ENCODE data around the gene GRIP1. TPM values are rescaled to one million over a fixed set of nuclear protein-coding genes. Genes with fewer than 3 reads are reported as not detected.

The GRIP1 gene
- polyA plus RNA-seq, 4 donors: 20.0 to 31.7 (median 21.5) TPM

DNA sequence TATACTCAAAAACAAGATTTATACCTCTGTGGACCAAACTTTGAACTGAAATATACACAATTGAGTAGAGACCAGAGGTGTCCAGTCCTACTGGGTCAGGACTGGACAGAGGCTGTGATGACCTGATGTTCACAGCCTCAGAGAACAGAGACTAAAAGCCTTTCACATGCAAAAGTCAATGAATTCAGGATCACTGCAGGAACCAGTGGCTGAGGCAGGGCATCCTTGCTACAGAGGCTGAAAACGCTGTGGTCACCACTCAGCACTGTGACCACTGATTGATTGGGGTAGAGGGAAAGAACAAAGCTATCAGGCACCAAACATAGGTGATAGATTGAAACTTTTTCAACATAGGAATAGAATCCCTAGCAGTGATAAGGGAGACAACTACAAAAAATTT, 25.1 kb downstream of the GRIP1 start:
- DNase-seq (ENCODE audit: low read depth in 4 of 4, low spot score in 3 of 4): no peak

DNA sequence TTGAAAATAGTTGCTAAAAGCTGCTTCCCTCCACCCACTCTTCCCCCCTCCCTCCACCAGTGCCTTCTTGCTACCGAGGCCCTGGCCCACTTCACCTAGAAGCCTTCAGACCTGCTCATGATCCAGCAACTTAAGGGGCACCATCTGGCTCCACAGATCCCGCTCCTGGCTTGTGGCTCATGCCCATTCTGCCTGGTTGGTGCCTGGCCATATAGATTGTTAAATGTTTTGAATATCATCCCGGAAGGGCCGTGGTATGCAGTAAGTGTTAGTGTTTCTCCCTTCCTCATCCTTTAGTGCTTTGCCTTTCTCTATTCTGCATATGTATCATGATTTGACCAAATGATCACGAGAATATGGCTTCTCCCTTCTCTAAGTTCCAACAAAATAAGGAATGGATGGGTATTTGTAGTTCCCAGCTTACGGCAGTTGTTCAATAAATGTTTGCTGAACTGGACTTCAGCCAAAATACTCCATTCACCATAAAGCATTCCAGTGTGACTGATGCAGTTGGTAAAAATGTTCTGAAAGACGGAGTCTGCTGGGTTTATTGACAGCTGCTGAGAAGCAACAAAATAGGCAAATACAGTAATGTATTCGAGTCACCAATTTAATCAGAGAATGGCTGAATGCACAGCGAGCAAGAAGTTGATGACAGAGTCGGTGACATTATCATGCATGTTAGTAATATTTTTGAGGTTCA, 30.7 kb downstream of the GRIP1 start:
- no peak for DNase-seq (ENCODE audit: low read depth in 4 of 4, low spot score in 3 of 4)

DNA sequence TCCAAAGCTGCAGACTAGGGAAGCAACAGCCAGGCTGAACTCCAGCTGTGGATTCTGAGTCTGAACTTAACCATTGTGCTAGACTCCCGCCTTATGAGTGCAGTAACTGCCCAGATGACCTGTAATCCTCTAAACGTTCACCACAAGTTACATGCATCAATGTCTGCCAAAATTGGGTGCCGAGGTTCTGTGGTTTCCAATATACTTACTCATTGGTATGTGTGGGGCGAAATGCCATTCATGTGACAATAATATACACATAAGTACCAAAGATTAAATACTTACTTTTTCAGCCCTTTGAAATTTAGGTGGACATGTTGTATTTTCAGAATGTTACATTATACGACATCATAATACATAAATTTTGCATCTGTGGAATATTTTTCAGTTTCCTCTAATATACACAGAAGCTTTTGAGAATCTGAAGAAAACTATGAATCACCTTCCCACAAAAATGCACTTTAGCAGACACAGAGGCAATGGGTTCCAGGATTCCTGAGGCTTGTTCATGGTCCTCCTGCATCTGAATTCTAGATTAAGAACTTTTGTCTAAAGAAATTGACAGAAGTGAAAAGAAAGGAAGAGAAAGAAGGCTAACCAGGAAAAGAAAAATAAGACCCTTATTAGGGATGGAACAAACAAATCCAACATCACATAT, 31.7 kb downstream of the GRIP1 start:
- no peak for DNase-seq (ENCODE audit: low read depth in 4 of 4, low spot score in 3 of 4)

DNA sequence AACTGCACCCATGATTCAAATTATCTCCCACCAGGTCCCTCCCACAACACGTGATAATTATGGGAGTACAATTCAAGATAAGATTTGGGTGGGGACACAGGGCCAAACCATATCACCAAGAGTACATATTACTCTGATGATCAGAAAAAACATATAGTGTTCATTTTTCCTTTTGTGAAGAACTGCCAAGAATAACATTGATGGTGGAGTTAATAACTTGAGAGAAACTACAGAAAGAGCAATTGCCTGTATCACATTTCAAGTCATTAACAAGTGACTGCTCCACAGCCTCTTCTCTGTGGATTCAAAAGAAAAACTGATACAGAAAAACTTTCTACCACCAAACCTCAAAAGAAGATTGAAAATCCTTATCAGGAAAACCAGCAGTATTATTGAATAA, 34.7 kb downstream of the GRIP1 start:
- DNase-seq (ENCODE audit: low read depth in 4 of 4, low spot score in 3 of 4): no peak

DNA sequence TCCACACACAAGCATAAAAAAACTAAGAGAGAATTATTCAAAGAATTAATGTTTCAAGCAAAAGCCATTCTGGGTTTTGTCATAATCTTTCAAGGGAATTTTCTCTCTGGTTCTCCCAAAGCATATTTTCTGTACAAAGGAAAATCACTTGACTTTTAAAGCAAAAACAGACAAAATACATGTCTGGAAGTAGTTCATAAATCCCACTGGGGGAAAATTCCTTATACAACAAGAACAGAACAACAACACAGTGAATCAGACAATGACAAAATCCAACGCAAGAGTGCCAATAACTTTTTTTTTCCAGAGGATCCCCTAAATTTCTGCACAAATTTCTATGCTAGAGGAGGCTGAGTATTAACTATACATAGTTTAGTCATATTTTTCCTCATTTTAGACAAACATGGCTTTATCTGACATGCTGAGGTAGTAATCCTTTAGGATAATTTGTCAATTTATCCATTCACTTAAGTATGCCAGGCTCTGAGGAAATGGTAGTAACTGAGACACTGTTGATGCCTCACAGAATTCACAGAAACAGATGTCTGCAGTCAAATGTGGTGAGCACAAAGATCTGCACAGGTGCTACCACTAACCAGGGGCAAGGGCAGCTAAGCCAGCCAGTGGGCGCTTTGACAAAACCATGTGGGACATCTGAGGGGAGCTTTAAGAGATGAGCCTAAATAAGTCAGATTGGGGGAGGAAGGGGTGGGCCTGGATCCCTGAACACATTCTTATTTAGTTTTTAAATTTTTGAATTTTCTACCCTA, 38.0 kb downstream of the GRIP1 start:
- DNase-seq (ENCODE audit: low read depth in 4 of 4, low spot score in 3 of 4): no peak

DNA sequence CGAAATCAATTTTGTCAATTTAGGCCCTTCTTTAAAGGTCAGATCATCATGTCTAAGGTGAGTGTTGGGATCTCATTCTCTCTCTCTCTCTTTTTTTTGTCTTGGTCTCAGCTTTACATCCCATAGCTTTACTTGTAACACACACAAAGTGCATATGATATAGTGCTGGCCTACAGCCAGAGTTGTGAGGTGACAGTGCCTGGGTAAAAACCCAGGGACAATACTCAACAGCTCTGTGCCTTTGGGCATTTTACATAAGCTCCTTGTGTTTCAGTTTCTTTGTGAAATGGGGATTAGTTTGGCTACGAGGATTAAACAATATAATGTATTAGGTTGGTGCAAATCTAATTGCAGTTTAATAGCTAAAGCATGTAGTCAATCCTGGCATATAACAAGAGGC, 40.2 kb downstream of the GRIP1 start:
- no peak for DNase-seq (ENCODE audit: low read depth in 4 of 4, low spot score in 3 of 4)

DNA sequence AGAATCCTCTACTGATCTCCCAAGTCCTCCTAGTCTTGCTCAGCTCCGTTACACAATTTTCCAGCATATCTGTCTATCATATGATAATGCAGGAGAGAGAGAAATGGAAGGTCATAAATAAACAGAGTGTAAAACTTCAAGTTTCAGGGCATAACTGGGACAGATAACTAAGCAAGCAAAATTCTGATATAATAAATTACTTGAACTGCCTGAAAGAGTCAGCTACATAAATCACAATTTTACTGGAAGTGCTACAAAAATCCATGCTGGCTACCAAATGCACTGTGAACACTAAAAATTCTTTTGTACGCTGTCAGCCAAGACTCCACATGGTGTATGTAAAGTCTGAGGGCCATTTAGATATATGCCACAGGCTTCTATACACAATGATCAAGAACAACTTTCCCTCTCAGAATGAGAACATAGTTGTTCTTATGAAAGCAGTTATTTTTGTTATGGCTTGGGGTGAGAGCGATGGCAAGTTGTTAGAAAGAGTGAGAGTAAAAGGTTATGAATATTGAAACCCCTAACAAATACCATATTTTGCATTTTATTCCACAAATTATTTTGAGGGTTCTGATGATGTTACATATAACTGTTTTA, 41.1 kb downstream of the GRIP1 start:
- DNase-seq (ENCODE audit: low read depth in 4 of 4, low spot score in 3 of 4): no peak

DNA sequence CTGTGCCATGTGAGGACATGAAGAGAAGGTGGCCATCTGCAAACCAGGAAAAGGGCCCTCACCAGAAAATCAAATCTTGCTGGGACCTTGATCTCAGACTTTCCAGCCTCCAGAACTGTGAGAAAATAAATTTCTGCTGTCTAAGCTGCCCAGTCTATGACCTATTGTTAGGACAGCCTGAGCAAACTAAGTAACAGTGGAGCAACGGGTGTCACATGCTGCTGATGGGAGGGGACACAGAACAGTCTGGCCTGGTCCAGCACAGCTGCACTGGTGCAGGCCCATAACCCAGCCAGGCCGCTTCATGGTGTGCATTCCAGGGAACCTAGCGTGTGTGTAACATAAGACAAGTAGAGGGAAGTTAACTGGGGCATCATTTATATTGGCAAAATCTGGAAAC, 42.1 kb downstream of the GRIP1 start:
- DNase-seq (ENCODE audit: low read depth in 4 of 4, low spot score in 3 of 4): peak in 2 of 4 donors; percentile 12 to 21

DNA sequence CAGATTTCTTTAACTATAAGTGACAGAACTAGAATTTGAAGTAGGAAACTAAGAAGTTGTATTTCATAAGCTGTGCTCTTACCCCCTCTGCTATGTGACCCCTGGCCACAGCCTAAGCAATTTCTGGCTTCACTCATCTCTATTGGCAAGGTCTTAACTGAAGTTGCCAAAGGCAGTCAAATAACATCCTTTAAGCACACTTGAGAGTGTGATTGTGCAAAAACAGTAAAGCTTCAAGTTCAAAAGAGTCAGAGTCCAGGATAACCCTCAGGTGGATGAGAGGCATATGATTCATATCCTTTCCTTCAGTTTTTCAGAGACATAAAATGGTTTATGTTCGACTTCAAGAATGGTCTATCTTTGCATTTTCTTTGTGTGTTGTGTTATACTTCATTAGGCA, 45.2 kb downstream of the GRIP1 start:
- no peak for DNase-seq (ENCODE audit: low read depth in 4 of 4, low spot score in 3 of 4)

DNA sequence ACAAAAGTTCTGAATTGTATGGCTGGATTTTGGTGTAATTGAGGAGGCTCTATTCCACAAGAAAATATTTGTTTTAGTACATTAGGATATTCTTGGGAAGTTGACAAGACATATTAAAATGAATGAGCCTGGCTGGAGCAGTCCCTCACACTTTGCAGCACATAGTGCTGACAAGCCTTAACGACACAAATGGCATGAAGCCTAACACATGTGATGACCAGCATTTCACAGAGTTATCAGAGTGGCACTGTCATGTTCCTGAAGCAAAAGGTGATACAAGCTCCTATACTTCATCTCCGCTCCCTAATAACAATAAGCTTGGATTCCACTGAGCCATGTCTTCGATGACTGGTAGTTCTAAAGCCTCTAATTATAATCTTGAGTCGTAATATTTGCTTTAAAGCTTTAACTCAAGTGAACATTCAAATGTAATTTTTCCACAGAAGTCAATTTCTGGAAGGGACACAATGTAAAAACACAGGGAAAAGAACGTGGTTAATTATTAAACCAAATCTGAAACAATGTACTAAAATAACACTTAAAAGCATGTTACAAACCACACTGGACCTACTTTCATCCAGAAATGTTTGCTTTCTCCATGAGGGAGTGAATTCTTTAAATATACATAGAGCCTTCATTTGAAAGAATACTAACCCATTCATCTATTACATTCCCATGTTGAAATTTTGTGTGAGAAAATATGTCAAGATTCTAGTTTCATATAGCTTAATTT, 49.6 kb downstream of the GRIP1 start:
- peak in 1 of 4 donors; percentile 14 for DNase-seq (ENCODE audit: low read depth in 4 of 4, low spot score in 3 of 4)

DNA sequence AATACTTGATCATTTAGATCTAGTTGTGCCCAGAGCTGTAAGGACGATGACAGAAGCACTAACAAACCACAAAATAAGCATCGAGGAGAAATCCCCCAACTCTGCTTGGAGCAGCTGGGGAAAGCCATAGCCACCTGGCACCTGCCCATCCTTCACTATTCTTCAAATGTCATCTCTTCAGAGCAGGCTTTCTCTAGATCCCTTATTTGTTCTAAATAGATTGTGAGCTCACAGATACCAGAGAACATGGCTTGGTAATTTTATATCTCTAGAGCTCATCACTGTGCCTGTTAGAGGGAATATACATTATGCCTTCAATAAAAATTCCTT, 50.9 kb downstream of the GRIP1 start:
- DNase-seq (ENCODE audit: low read depth in 4 of 4, low spot score in 3 of 4): no peak

DNA sequence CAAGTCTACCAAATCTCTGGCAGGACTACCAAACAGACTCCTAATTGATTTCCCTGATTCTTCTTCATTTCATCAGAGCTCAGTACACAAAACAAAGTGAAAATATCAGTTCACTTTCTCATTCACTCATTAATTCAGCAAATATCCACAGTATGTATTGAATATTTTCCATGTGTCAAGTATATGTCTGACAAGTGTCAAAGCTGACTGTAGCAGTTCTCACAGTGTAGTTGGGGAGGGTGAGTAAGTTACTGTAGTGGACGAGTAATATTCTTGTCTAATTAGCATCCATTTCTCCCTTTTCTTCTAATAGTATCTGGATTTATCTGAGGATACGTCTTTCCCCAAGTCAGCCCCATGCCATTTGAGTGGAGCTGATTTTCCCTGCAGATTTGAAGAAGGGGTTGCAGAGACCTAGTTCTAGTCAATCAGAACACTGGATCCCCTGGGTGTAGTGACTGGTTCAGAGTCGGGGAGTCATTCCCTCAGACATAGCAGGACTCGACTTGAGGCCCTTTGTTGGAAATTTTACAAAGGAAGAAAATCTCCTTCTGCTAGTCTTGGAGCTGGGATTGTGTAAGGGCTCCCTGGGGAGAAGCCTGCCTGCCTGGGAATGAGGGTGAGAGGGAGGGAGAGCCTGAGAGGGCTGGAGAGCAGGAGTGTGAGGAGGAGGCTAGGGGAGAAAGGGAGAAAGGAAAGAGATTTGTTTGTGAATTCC, 51.4 kb downstream of the GRIP1 start:
- DNase-seq (ENCODE audit: low read depth in 4 of 4, low spot score in 3 of 4): no peak

DNA sequence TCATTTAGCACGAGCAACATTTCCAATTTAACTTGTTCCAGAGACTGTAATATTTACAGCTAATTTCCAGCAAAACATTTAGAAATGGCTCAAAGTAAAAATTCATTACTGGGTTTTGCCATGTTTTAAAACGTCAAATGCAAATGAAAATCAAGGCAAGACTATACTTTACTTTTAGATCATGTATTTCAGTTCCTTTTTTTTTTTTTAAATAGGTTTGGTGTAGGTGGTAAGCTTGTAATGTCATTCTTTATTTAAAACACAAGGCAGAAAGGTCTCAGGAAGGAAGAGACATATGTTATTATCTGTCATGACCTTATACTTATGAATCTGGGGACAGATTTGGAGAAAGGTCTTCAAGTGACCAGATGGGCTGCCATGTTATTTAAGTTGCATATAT, 54.1 kb downstream of the GRIP1 start:
- DNase-seq (ENCODE audit: low read depth in 4 of 4, low spot score in 3 of 4): no peak

DNA sequence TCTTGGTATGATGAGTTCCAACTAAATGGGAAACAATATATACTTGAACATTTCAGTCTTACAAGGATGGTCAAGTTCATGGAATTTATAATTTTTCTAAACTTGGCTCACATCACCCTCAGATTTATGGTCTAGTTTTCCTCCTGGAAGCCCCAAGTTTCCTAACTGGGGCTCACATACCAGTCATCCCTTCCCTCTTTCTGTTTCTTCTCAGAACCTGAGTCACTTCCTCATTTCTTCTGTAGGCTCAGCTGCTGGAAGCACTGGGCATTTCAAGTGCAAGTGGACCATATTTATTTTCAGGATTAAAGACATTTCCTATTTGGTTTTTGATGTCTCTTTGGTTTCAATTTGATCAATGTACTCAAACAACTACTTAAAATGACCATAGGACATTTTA, 55.4 kb downstream of the GRIP1 start:
- no peak for DNase-seq (ENCODE audit: low read depth in 4 of 4, low spot score in 3 of 4)

DNA sequence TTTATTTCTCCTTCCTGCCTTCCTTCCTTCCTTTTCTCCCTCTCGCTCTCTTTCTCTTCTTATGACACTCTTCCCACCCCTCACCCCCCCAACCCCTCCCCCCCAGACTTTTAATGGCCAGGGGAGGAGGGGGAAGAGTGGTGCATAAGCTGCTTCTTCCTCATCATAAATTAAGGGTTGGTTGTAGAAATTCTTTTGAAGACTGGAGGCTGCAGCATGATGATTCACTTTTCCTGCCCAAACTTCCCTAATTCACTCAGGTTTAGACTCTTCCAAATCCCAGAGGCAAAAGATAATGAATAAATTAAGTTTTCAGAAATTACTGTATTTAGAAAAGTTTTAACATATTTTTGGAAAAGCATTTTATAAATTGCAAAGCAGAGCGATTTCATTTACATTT, 58.2 kb downstream of the GRIP1 start:
- no peak for DNase-seq (ENCODE audit: low read depth in 4 of 4, low spot score in 3 of 4)

DNA sequence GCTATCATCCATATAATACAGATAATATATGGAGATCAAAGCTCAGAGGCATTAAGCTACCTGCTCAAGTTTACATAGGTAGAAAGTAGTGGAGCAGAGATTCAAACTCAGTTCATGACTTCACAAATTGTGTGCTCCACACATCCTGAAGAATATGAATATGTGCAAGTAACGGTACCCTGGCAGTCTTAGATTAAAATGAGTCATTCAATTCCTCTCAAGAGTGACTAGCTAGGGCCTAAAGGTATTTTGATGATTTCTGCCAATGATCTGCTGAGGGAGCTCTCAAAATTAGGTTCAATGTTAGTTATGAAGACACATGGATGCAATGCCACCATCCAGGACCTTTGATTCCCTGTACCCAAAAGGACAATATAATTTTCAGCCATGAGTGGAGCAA, 58.9 kb downstream of the GRIP1 start:
- no peak for DNase-seq (ENCODE audit: low read depth in 4 of 4, low spot score in 3 of 4)

DNA sequence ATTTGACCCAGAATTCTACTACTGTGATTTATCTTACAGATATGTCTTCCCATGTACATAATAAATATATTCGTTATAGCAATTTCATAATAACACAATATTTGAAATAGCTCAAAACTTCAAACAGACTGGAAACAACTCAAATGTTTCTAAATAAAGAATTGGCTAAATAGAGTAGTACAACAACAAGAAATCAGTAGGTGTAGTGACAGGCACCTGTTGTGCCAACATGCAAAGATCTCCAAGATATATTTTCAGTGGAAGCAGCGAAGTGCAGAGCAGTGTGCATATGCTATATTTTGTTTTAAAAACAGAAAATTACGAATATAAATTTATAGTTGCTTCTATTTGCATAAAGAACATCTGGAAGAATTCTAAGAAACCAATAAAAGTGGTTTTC, 60.9 kb downstream of the GRIP1 start:
- no peak for DNase-seq (ENCODE audit: low read depth in 4 of 4, low spot score in 3 of 4)

DNA sequence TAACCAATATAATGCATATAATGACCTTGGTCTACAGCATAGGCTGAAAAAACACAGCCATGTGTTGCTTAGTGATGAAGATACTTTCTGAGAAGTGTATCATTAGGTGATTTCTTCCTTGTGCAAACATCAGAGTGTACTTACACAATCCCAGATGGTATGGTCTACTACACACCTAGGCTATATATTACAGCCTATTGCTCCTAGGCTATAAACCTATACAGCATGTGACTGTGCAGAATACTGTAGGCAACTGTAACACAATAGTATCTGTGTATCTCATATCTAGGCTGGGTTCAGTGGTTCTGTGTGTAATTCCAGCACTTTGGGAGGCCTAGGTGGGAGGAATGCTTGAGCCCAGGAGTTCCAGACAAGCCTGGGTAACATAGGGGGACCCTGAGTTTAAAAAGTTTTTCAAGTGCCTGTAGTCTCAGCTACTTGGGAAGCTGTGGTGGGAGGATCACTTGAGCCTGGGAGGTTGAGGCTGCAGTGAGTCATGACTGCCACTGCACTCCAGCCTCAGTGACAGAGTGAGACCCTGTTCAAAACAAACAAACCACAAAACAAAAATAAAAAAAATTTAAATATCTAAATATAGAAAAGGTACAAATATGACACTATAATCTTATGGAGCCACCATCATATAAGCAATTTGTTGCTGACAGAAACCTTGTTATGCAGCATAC, 66.6 kb downstream of the GRIP1 start:
- no peak for DNase-seq (ENCODE audit: low read depth in 4 of 4, low spot score in 3 of 4)

DNA sequence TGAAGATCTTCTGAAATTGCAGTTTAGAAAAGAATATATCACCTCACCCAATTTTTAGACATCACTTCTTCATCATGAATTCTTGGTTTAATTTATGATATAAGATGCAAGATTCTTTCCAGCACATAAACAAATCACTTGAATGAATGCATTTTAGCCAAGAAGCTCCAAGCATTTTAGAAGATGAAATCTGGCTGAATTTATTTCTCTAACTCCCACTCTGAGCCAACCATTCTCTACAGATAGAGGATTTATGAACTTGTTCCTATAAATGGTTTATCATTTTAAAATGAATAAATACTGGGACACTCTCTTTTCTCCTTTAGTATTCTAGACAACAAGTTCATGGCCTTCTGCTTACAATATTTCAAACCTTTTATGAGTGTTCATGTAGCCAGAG, 71.7 kb downstream of the GRIP1 start:
- no peak for DNase-seq (ENCODE audit: low read depth in 4 of 4, low spot score in 3 of 4)

DNA sequence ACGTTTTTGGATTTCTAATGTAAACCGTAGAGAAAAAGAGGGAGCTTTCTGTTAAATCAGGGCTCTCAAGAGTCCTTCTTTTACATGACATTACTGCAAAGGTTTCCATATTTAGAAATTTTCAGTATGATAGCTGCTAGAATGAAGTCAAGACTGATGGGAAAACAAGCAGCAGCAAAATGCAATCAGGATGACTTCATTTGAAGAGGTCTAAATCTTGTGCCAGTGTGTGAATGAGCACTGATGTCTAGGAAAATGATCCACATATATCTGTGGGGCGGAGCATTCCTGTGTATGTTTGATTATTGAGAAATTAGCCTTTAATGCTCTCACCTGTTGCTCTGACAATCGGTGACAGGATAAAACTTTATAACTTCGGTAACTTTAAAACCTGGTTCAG, 73.6 kb downstream of the GRIP1 start:
- DNase-seq (ENCODE audit: low read depth in 4 of 4, low spot score in 3 of 4): no peak
